GM21423 (cell line): Measurements from ENCODE around the gene PMEL.
"Not testable (repeated sequence)": the region's sequence is repeated elsewhere in the genome, so short reads cannot be mapped to it uniquely, and the experiment has no call there.

ENCODE experiments used
- ATAC-seq: cut with Tn5 transposase; IDR thresholded peaks from one replicate; pipeline ENCODE4 v1.9.1; 2021; ENCODE audit warnings: mild to moderate bottlenecking, moderate library complexity; ENCODE audit not compliant: unreplicated experiment

PMEL gene

DNA sequence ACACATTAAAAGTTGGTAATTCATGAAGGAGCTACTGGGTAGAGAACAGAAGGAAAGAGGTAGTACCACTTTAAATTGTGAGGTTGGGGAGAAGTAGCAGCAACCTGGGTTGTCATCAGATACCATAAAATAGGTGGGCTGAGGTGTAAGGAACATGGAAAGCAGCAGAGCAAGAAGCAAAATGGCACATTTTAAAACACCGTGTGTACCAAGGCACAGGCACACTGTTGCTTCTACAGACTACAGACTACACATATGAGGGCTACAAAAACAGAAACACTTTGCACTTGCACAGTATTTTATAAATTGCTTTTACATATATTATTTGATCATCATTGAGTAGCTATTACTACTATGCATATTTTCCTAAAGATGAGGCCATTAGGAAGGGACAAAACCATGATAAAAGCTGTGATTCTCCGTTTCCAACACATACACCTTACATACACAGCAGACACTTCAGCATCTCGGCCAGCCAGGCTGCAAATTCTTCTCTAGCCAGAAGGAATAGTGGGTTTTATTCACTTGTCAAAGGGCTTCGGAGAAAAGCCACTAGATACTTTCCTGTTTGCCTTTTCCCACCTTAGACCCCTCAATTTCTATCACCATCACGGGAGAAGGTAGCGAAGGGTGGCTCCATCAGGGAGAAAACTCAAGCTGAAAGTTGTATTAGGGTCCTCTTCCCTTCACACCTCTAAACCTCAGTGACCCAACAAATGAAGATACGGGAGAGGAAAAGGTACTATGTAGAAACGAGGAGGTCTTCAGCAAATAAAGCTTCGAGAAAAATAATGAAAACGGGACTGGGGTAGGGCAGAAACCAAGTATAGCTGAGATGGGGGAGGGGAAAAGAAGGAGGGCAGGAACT lies 39.7 kb downstream of the PMEL start:
- ATAC-seq: no peak

DNA sequence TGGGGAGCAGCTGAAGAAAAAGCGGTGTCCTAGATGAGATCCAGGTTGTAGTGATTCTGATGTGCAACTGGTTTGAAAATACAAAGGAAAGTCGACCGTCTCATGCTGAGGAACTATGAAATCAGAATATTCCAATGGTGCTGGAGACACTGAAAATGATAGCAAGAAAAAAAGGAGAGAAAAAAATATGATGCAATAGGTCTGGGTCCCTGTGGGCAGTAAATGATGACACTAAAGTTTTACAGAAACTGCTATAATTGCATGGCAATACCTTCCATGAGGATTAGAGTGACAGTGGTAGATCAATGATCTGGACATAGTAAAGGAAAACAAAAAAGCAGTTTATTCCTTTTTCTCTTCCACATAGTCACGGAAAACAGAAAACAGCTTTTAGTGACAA lies 40.5 kb downstream of the PMEL start:
- ATAC-seq: no peak

GRCh38 chr12:55923648-55924047 lies 42.2 kb downstream of the PMEL start:
- ATAC-seq: not testable (repeated sequence)

DNA sequence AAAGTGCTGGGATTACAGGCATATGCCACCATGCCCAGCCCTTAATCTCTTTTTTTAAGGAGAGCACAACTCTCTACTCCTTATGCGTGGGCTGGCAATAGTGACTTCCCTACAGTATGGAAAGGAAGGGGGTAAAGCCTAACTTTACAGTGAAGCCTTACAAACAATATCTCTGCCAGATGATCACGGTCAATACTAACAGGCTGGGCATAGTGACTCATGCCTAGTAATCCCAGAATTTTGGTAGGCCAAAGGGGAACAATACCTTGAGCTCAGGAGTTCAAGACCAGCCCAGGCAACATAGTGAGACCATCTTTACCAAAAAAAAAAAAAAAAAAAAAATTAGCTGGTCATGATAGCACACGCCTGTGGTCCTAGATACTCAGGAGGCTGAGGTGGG lies 43.7 kb downstream of the PMEL start:
- ATAC-seq: no peak

GRCh38 chr12:55919032-55919431 lies 46.8 kb downstream of the PMEL start:
- not testable (repeated sequence) for ATAC-seq

DNA sequence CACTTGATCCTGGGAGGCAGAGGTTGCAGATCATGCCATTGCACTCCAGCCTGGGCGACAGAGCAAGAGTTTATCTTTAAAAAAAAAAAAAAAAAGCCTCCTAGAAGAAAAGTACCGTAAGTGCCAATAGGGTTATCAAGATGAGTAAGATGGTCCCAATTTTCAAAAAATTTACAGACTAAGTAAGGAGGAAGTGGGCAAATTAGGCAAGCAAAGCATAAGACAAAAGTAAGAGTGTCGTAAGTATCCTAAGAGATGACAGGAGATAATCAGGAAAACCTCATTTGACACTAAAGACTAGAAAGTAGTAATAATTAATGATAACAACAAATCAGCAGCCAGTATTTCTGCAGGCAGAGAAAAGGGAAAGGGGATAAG lies 50.4 kb downstream of the PMEL start:
- ATAC-seq: no peak

DNA sequence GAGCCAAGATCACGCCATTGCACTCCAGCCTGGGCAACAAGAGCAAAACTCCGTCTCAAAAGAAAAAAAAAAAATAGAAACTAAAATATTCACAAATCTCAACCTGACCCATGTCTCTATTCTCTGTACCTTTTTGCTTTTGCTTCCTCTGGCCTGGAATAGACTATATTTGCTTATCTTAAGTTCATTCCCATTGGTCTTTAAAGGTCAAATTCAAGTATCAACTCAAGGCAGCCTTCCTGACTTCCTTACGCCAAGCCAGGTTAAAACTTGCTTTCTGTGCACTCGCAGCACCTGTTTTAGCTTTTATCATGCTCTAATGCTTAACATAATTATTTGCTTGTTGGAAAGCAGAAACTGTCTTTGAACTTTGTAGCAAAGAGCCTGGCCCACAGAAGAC lies 52.9 kb downstream of the PMEL start:
- ATAC-seq: no peak

DNA sequence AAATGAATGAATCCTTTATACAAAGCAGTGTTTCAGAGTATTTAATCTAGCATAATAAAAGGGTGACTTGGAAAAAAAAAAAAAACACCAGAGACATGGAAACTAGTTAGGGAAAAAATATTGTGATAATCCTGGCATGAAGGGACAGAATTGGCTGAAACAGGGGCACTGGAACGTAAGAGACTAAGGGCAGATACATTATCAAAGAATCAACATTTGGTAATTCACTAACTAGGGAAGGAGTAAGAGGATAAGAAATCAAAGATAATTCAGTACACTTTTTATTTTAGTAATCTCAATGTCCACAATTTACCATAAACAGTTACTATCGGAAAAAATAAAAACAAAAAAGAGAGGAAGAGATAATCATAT lies 56.3 kb downstream of the PMEL start:
- no peak for ATAC-seq

- ATAC-seq: no peak
Measured at GRCh38 chr12:55908726-55909512, 56.9 kb downstream of the PMEL start.

GRCh38 chr12:55906056-55906455 lies 59.8 kb downstream of the PMEL start:
- no peak for ATAC-seq
